ENCODE measurements around the gene EGLN3.

GRCh38 chr14:33910435-33910834 lies 40.4 kb downstream of the EGLN3 start:
- TF ChIP-seq CTCF (IDR thresholded peaks at IDR 0.05) (no peak), USF2 (CRISPR knock-in tag; IDR thresholded peaks at IDR 0.05) (no peak), ATF2 (CRISPR knock-in tag; IDR thresholded peaks at IDR 0.05; ENCODE audit: borderline replicate concordance, low read depth) (no peak), NFE2L1 (CRISPR knock-in tag; IDR thresholded peaks at IDR 0.05) (no peak), ZNF416 (CRISPR knock-in tag; IDR thresholded peaks at IDR 0.05) (no peak), E2F4 (CRISPR knock-in tag; IDR thresholded peaks at IDR 0.05; ENCODE audit: borderline replicate concordance, low read depth) (no peak), SOX15 (CRISPR knock-in tag; IDR thresholded peaks at IDR 0.05) (no peak), MAX (CRISPR knock-in tag; IDR thresholded peaks at IDR 0.05) (no peak), AFF4 (CRISPR knock-in tag; IDR thresholded peaks at IDR 0.05; ENCODE audit: borderline replicate concordance) (no peak), ATF1 (CRISPR knock-in tag; IDR thresholded peaks at IDR 0.05) (no peak), NR1H2 (CRISPR knock-in tag; IDR thresholded peaks at IDR 0.05) (no peak)
